Sigmoid colon (tissue), 4 donors: Measurements from ENCODE around the gene ATXN7.

Experiments used
- EP300 ChIP-seq, 4 donors: sonication (generic); formaldehyde crosslinking; IDR thresholded peaks; one replicate each; pipeline ENCODE4 v1.6.1; 2017; ENCODE audit warnings: antibody characterized with exemption in 4 of 4
- TF ChIP-seq, protein P1 (sequence below), 4 experiments: fragments of 450-650 bp in 3 of 4; fragments of 200-600 bp in 1 of 4; IDR thresholded peaks; one replicate each; pipeline ENCODE4 v1.5.1; 2016 to 2019; ENCODE audit warnings: antibody characterized with exemption in 4 of 4, mild to moderate bottlenecking in 3 of 4, moderate library complexity in 2 of 4

DNA sequence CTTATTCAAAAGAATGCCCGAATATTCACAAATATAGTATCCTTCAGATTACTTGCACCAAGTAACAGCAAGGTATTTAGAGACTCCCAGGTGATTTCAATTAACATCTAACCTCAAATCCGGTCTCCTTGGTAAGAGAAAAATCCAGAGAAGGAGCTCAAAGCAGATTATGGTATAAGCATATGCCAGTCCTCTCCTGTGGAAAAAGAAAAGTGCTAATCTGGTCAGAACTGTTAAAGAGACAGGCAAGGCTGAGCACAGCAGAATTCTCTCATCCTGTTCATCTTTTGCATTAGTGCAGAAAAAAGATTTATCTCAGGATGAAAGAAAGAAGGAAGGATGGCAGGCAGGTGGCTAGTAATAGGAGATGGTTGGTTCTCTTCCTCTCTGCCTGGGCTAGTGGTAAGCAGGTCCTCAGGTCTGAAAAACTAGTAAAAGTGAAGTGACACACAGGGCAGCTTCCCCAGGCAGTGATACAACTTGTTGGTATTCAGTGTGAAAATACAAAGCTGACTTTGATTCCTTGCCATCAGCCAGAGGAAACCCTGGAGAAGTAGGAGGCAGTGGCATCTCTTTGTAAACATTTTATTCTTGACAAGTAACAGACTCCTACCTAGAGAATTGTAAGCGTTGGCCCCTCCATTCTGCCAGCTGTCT, 14.2 kb downstream of the ATXN7 start:
- TF ChIP-seq EP300 (IDR thresholded peaks at IDR 0.05), result no peak
- TF ChIP-seq, protein P1, sequence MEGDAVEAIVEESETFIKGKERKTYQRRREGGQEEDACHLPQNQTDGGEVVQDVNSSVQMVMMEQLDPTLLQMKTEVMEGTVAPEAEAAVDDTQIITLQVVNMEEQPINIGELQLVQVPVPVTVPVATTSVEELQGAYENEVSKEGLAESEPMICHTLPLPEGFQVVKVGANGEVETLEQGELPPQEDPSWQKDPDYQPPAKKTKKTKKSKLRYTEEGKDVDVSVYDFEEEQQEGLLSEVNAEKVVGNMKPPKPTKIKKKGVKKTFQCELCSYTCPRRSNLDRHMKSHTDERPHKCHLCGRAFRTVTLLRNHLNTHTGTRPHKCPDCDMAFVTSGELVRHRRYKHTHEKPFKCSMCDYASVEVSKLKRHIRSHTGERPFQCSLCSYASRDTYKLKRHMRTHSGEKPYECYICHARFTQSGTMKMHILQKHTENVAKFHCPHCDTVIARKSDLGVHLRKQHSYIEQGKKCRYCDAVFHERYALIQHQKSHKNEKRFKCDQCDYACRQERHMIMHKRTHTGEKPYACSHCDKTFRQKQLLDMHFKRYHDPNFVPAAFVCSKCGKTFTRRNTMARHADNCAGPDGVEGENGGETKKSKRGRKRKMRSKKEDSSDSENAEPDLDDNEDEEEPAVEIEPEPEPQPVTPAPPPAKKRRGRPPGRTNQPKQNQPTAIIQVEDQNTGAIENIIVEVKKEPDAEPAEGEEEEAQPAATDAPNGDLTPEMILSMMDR (IDR thresholded peaks at IDR 0.05), result no peak
